ENCODE data around the gene CRYGN.

DNA sequence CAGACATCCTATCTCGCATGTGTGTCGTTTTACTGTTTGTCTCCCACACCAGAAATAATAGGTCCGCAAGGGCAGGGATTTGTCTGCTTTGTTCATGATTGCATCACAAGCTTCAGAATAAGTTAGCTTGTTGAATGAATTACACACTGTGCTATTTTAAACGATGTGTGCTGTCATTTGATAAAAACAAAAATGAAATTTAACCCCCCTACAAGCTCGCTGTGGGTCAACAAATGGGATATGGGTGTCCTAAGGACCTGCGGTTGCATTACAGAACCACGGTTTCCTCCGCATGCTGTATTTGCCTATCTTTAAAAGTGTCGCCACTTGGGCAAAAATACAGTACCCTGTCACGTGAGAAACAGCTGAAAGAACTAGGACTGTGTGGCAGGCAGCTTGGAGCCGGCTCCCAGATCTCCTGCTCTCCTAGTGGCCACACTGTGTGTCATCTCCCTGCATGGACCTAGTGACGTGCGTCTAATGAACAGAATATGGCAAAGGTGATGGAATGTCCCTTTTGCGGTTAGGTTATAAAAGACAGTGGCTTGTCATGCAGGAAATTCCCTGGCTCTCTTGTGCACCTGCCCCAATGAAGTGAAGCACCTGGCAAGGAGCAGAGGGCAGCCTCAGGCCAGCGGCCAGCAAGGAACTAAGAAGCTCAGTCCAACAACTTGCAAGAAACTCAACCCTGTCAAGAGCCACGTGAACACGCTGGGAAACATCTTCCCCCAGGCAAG, 32.9 kb upstream of the CRYGN start:
- TF ChIP-seq, protein P1, sequence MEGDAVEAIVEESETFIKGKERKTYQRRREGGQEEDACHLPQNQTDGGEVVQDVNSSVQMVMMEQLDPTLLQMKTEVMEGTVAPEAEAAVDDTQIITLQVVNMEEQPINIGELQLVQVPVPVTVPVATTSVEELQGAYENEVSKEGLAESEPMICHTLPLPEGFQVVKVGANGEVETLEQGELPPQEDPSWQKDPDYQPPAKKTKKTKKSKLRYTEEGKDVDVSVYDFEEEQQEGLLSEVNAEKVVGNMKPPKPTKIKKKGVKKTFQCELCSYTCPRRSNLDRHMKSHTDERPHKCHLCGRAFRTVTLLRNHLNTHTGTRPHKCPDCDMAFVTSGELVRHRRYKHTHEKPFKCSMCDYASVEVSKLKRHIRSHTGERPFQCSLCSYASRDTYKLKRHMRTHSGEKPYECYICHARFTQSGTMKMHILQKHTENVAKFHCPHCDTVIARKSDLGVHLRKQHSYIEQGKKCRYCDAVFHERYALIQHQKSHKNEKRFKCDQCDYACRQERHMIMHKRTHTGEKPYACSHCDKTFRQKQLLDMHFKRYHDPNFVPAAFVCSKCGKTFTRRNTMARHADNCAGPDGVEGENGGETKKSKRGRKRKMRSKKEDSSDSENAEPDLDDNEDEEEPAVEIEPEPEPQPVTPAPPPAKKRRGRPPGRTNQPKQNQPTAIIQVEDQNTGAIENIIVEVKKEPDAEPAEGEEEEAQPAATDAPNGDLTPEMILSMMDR (IDR thresholded peaks at IDR 0.05), result no peak
- no peak for TF ChIP-seq POLR2A (IDR thresholded peaks at IDR 0.05)

Measured in stomach (tissue), 4 donors.